ENCODE measurements around the gene TBC1D24.

TBC1D24 gene

DNA sequence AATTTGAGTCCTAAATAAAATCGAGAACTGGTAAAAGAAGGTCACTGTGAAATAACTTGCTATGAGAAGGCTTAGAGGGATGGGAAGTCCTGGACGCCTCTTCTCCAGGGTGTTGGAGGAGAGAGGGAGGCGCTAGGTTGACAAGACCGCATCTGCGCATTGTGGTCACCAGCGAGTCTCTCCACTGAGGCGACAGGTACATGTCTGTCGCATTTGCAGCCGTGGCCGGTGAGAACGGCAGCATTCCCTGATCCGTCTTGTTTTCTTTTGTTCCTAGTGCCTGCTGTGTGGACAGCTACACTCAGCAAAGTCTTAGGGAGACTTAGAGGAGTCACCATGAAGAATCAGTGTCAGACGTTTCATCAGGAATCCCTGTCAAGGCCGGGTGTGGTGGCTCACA is 30.8 kb downstream of the TBC1D24 start:
- DNase-seq (no peak), ATAC-seq (ENCODE audit: insufficient read depth, low read depth) (no peak)
- Histone ChIP-seq H3K36me3 (ENCODE audit: insufficient read depth, low read length) (peaks cover 13% of the 10 kb centered on the region), H2AFZ (ENCODE audit: low read depth, low read length) (no peak overlapping the region), H4K20me1 (ENCODE audit: insufficient read depth, low read length) (peaks cover 12% of the 10 kb centered on the region), H3K27me3 (ENCODE audit: insufficient read depth, low read length, poor library complexity) (no peaks in the 10 kb centered on the region), H3K9ac (ENCODE audit: low read depth, low read length) (no peak overlapping the region), H3K4me1 (ENCODE audit: insufficient read depth, low read length) (peaks cover 11% of the 10 kb centered on the region), H3K9me3 (ENCODE audit: insufficient read depth, low read length, severe bottlenecking) (no peaks in the 10 kb centered on the region), H3K4me2 (ENCODE audit: insufficient read depth, low read length) (no peak overlapping the region), H3K79me2 (ENCODE audit: insufficient read depth, low read length) (no peaks in the 10 kb centered on the region), H3K4me3 (ENCODE audit: low read depth in 1 of 2, low read length in 2 of 2) (no peak overlapping the region), H3K27ac (ENCODE audit: low read length) (no peak overlapping the region)
- no peak for TF ChIP-seq EZH2 (IDR thresholded peaks at IDR 0.05; ENCODE audit: borderline replicate concordance, low read depth, low read length, severe bottlenecking)
- TF ChIP-seq, protein P1, sequence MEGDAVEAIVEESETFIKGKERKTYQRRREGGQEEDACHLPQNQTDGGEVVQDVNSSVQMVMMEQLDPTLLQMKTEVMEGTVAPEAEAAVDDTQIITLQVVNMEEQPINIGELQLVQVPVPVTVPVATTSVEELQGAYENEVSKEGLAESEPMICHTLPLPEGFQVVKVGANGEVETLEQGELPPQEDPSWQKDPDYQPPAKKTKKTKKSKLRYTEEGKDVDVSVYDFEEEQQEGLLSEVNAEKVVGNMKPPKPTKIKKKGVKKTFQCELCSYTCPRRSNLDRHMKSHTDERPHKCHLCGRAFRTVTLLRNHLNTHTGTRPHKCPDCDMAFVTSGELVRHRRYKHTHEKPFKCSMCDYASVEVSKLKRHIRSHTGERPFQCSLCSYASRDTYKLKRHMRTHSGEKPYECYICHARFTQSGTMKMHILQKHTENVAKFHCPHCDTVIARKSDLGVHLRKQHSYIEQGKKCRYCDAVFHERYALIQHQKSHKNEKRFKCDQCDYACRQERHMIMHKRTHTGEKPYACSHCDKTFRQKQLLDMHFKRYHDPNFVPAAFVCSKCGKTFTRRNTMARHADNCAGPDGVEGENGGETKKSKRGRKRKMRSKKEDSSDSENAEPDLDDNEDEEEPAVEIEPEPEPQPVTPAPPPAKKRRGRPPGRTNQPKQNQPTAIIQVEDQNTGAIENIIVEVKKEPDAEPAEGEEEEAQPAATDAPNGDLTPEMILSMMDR (IDR thresholded peaks at IDR 0.05; ENCODE audit: borderline replicate concordance, extremely low read depth, low read length, poor library complexity, severe bottlenecking) = no peak

DNA sequence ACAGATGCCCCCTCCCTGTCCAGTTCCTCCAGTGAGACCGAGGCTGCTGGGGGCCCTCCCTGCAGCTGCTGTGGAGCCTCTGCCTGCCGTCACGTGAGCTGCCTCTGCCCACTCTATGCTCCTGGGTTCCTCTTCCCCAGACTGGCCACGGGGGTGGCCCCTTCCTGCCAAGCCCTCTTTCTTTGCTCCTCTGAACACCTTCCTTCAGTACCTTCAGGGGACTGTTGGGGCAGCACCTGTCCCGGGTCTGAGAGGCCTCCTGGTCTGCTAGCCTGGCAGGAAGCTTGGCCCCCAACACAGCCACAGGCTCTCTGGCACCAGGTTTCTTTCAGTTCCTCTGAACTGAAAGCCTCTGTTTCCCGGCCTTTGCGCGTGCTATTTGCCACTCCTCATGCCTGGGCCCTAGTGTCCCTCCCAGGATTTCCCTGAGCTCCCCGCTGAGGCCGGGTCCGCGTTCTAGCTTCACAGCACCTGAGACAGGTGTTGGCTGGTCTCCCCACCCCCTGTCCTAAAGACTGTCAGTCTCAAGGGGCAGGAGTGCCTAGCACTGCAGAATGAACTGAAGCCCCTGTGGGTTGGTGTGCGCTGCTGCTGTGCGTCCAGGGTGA is 32.2 kb downstream of the TBC1D24 start:
- H3K79me2 ChIP-seq (ENCODE audit: insufficient read depth, low read length) = no peaks in the 10 kb centered on the region
- H3K4me3 ChIP-seq (ENCODE audit: low read depth in 1 of 2, low read length in 2 of 2) = no peak overlapping the region
- peaks cover 6% of the 10 kb centered on the region for H4K20me1 ChIP-seq (ENCODE audit: insufficient read depth, low read length)
- H3K9ac ChIP-seq (ENCODE audit: low read depth, low read length) = no peak overlapping the region
- TF ChIP-seq, protein P1 (IDR thresholded peaks at IDR 0.05; ENCODE audit: borderline replicate concordance, extremely low read depth, low read length, poor library complexity, severe bottlenecking) = no peak
- TF ChIP-seq EZH2 (IDR thresholded peaks at IDR 0.05; ENCODE audit: borderline replicate concordance, low read depth, low read length, severe bottlenecking) = no peak
- DNase-seq (no peak), ATAC-seq (ENCODE audit: insufficient read depth, low read depth) (no peak)
- H2AFZ ChIP-seq (ENCODE audit: low read depth, low read length) = no peak overlapping the region
- H3K9me3 ChIP-seq (ENCODE audit: insufficient read depth, low read length, severe bottlenecking) = no peaks in the 10 kb centered on the region
- no peak overlapping the region for H3K4me2 ChIP-seq (ENCODE audit: insufficient read depth, low read length)
- H3K27me3 ChIP-seq (ENCODE audit: insufficient read depth, low read length, poor library complexity) = no peaks in the 10 kb centered on the region
- H3K27ac ChIP-seq (ENCODE audit: low read length) = no peak overlapping the region
- no peaks in the 10 kb centered on the region for H3K4me1 ChIP-seq (ENCODE audit: insufficient read depth, low read length)
- H3K36me3 ChIP-seq (ENCODE audit: insufficient read depth, low read length) = peaks cover 5% of the 10 kb centered on the region

DNA sequence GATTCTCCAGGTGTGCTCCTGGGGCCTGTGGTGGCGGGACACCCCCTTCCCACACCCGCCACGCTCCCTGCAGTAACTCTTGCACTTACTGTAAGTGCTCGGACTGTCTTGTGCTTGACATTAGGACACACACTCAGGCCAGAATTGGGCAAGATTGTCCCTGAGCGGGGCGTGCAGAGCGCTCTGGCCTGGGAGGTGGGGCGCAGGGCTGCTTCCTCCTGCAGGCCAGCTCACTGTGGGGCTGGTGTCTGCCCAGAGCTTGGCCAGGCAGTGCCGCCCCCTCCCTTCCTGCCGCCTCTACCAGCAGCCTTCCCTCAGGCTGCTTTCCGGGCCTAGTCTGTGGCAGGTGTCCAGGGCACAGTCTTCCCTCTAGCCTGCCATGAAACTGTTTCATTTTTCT is 32.7 kb downstream of the TBC1D24 start:
- no peak overlapping the region for H3K27ac ChIP-seq (ENCODE audit: low read length)
- no peaks in the 10 kb centered on the region; the same call in 1 of the 2 replicates for H3K36me3 ChIP-seq (ENCODE audit: insufficient read depth, low read length)
- H3K79me2 ChIP-seq (ENCODE audit: insufficient read depth, low read length) = no peaks in the 10 kb centered on the region
- H3K9ac ChIP-seq (ENCODE audit: low read depth, low read length) = no peak overlapping the region
- no peak overlapping the region for H3K4me3 ChIP-seq (ENCODE audit: low read depth in 1 of 2, low read length in 2 of 2)
- ATAC-seq (ENCODE audit: insufficient read depth, low read depth) = no peak
- H3K4me1 ChIP-seq (ENCODE audit: insufficient read depth, low read length) = peaks cover 2% of the 10 kb centered on the region
- peaks cover under 1% of the 10 kb centered on the region; the same call in 1 of the 2 replicates for H4K20me1 ChIP-seq (ENCODE audit: insufficient read depth, low read length)
- no peak for TF ChIP-seq EZH2 (IDR thresholded peaks at IDR 0.05; ENCODE audit: borderline replicate concordance, low read depth, low read length, severe bottlenecking)
- TF ChIP-seq, protein P1 (IDR thresholded peaks at IDR 0.05; ENCODE audit: borderline replicate concordance, extremely low read depth, low read length, poor library complexity, severe bottlenecking) = no peak
- DNase-seq = no peak
- no peak overlapping the region for H3K4me2 ChIP-seq (ENCODE audit: insufficient read depth, low read length)
- H2AFZ ChIP-seq (ENCODE audit: low read depth, low read length) = no peak overlapping the region
- H3K9me3 ChIP-seq (ENCODE audit: insufficient read depth, low read length, severe bottlenecking) = no peaks in the 10 kb centered on the region
- H3K27me3 ChIP-seq (ENCODE audit: insufficient read depth, low read length, poor library complexity) = no peaks in the 10 kb centered on the region

Data from DND-41 (cell line).